ENCODE results near the gene ADARB2. TPM values are rescaled to one million over a fixed set of nuclear protein-coding genes. Genes with fewer than 3 reads are reported as not detected.

ADARB2 gene
- total RNA-seq, 3 donors from 2014 or later (not counting 1 experiment from before 2014, with no cell fraction given) = 0.27 to 0.78 (median 0.40) TPM

- Histone ChIP-seq H3K9me3 (ENCODE audit: control insufficient read depth, insufficient read depth, low read length) (no peaks in the 10 kb centered on the region), H3K36me3 (ENCODE audit: control insufficient read depth, insufficient read depth, low read length) (no peaks in the 10 kb centered on the region), H3K27me3 (ENCODE audit: control insufficient read depth, insufficient read depth, low read length) (no peaks in the 10 kb centered on the region), H3K27ac (ENCODE audit: low read length) (no peak overlapping the region), H3K4me3 (ENCODE audit: low read length) (no peak overlapping the region), H3K4me1 (ENCODE audit: control insufficient read depth, insufficient read depth, low read length) (no peaks in the 10 kb centered on the region)
- Mint-ChIP-seq H3K27me3 (ENCODE audit: low read depth in 2 of 2) (peaks cover 10 to 31% of the 10 kb centered on the region in 2 donors), H3K36me3 (no peaks in the 10 kb centered on the region), H3K27ac (no peak overlapping the region), H3K4me3 (no peak overlapping the region), H3K4me1 (no peaks in the 10 kb centered on the region), H3K9me3 (no peaks in the 10 kb centered on the region)
- no peak for TF ChIP-seq CTCF (IDR thresholded peaks at IDR 0.05)
- 87% methylated on average over 10 of the region's 13 CpGs for WGBS (ENCODE audit: insufficient coverage)
- ATAC-seq = no peak
- no peak for DNase-seq
- intact Hi-C loops (cut with micrococcal nuclease) = no loop called here
These were observed 375.8 kb downstream of the ADARB2 start for GRCh38 chr10:1361411-1362105.

- H3K4me1 Mint-ChIP-seq = no peaks in the 10 kb centered on the region
- no peak for ATAC-seq
- intact Hi-C loops (cut with micrococcal nuclease) = no loop called here
- no peak overlapping the region for H3K27ac ChIP-seq (ENCODE audit: low read length)
- no peaks in the 10 kb centered on the region for H3K27me3 ChIP-seq (ENCODE audit: control insufficient read depth, insufficient read depth, low read length)
- no peak overlapping the region for H3K4me3 ChIP-seq (ENCODE audit: low read length)
- no peak overlapping the region for H3K4me3 Mint-ChIP-seq
- no peak for TF ChIP-seq CTCF (IDR thresholded peaks at IDR 0.05)
- H3K27me3 Mint-ChIP-seq (ENCODE audit: low read depth in 2 of 2) = peaks cover 7 to 25% of the 10 kb centered on the region in 2 donors
- H3K9me3 ChIP-seq (ENCODE audit: control insufficient read depth, insufficient read depth, low read length) = no peaks in the 10 kb centered on the region
- H3K36me3 Mint-ChIP-seq = no peaks in the 10 kb centered on the region
- no peak for DNase-seq
- H3K4me1 ChIP-seq (ENCODE audit: control insufficient read depth, insufficient read depth, low read length) = no peaks in the 10 kb centered on the region
- no peaks in the 10 kb centered on the region for H3K9me3 Mint-ChIP-seq
- H3K36me3 ChIP-seq (ENCODE audit: control insufficient read depth, insufficient read depth, low read length) = no peaks in the 10 kb centered on the region
- whole genome bisulfite sequencing (ENCODE audit: insufficient coverage) = 69% methylated on average over 18 of the region's 20 CpGs
- H3K27ac Mint-ChIP-seq = no peak overlapping the region
These were observed 376.7 kb downstream of the ADARB2 start for GRCh38 chr10:1360558-1361164.

GRCh38 chr10:1360011-1360557, 377.2 kb downstream of the ADARB2 start:
- H3K4me1 Mint-ChIP-seq = no peaks in the 10 kb centered on the region
- no peak overlapping the region for H3K4me3 Mint-ChIP-seq
- no peak for TF ChIP-seq CTCF (IDR thresholded peaks at IDR 0.05)
- intact Hi-C loops (cut with micrococcal nuclease) = no loop called here
- H3K36me3 Mint-ChIP-seq = no peaks in the 10 kb centered on the region
- H3K27ac Mint-ChIP-seq = no peak overlapping the region
- H3K9me3 ChIP-seq (ENCODE audit: control insufficient read depth, insufficient read depth, low read length) = no peaks in the 10 kb centered on the region
- peaks cover 6 to 19% of the 10 kb centered on the region in 2 donors for H3K27me3 Mint-ChIP-seq (ENCODE audit: low read depth in 2 of 2)
- H3K9me3 Mint-ChIP-seq = no peaks in the 10 kb centered on the region
- no peaks in the 10 kb centered on the region for H3K27me3 ChIP-seq (ENCODE audit: control insufficient read depth, insufficient read depth, low read length)
- ATAC-seq (no peak), DNase-seq (no peak)
- no peaks in the 10 kb centered on the region for H3K4me1 ChIP-seq (ENCODE audit: control insufficient read depth, insufficient read depth, low read length)
- 66% methylated on average over 19 of the region's 19 CpGs for WGBS (ENCODE audit: insufficient coverage)
- no peak overlapping the region for H3K27ac ChIP-seq (ENCODE audit: low read length)
- no peaks in the 10 kb centered on the region for H3K36me3 ChIP-seq (ENCODE audit: control insufficient read depth, insufficient read depth, low read length)
- H3K4me3 ChIP-seq (ENCODE audit: low read length) = no peak overlapping the region
